ENCODE data around the gene TERB1. TPM values are rescaled to one million over a fixed set of nuclear protein-coding genes. Genes with fewer than 3 reads are reported as not detected.

The TERB1 gene
- total RNA-seq, 1 donor from 2014 or later: not detected

DNA sequence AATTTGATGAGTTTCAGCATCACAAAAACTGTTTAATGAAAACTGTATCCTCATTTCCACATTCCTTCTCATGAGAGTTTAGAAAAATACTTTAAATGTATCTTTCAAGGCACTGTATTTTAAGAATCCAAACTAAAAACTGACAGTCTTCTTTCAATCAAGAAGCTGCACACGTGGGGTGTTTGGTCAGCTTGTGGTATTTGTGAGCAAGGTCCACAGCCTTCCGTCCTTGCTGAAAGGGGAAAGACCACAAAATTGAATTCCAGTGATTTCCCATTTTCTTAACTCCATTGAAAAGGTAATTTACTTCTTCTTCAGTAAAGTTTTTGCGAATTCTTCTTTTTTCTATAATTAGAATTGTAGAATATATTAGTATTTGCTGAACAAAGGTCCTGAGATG, 46.6 kb downstream of the TERB1 start:
- Mint-ChIP-seq H3K9me3 (no peaks in the 10 kb centered on the region), H3K4me1 (peaks cover 10% of the 10 kb centered on the region), H3K27me3 (ENCODE audit: insufficient read depth, low read depth) (peaks cover 4% of the 10 kb centered on the region), H3K4me3 (no peak overlapping the region), H3K27ac (no peak overlapping the region), H3K36me3 (peaks cover 6% of the 10 kb centered on the region)
- no peak overlapping the region for H3K4me2 ChIP-seq
- peaks cover 8% of the 10 kb centered on the region for H3F3A ChIP-seq (ENCODE audit: low read depth)
- H3K27me3 ChIP-seq: peaks cover 18% of the 10 kb centered on the region
- peaks cover 12% of the 10 kb centered on the region for H4K20me1 ChIP-seq (ENCODE audit: low read depth)
- no peak overlapping the region for H3K27ac ChIP-seq
- peaks cover under 1% of the 10 kb centered on the region for H3K36me3 ChIP-seq
- no peak for DNase-seq (ENCODE audit: low spot score)
- no peak overlapping the region for H3K9ac ChIP-seq
- H2AFZ ChIP-seq (replicated peaks): no peak overlapping the region
- H3K4me3 ChIP-seq: no peak overlapping the region
- peaks cover 7% of the 10 kb centered on the region for H3K4me1 ChIP-seq
- H3K9me3 ChIP-seq (ENCODE audit: low read depth): no peaks in the 10 kb centered on the region
- TF ChIP-seq EZH2phosphoT487 (IDR thresholded peaks at IDR 0.05) (no peak), EZH2 (IDR thresholded peaks at IDR 0.05) (no peak)
- TF ChIP-seq, protein P1, sequence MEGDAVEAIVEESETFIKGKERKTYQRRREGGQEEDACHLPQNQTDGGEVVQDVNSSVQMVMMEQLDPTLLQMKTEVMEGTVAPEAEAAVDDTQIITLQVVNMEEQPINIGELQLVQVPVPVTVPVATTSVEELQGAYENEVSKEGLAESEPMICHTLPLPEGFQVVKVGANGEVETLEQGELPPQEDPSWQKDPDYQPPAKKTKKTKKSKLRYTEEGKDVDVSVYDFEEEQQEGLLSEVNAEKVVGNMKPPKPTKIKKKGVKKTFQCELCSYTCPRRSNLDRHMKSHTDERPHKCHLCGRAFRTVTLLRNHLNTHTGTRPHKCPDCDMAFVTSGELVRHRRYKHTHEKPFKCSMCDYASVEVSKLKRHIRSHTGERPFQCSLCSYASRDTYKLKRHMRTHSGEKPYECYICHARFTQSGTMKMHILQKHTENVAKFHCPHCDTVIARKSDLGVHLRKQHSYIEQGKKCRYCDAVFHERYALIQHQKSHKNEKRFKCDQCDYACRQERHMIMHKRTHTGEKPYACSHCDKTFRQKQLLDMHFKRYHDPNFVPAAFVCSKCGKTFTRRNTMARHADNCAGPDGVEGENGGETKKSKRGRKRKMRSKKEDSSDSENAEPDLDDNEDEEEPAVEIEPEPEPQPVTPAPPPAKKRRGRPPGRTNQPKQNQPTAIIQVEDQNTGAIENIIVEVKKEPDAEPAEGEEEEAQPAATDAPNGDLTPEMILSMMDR (IDR thresholded peaks at IDR 0.05): no peak
- H3K79me2 ChIP-seq (ENCODE audit: low read depth): peaks cover 17% of the 10 kb centered on the region

DNA sequence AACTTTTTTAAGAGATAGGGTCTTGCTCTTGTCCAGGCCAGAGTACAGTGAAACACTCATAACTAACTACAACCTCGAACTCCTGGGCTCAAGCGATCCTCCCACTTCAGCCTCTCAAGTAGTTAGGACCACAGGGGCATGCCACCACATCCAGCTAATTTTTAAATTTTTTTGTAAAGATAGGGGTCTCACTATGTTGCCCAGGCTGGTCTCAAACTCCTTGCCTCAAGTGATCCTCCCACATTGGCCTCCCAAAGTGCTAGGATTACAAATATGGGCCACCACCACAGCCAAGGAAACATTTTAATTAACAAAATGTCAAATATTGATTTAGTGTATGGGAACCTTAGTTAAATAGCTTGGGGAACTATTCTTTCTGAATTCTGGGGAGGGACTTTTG, 47.2 kb downstream of the TERB1 start:
- peaks cover 6% of the 10 kb centered on the region for H3K36me3 ChIP-seq
- no peak for DNase-seq (ENCODE audit: low spot score)
- H3K4me2 ChIP-seq: no peak overlapping the region
- peaks cover 8% of the 10 kb centered on the region for H3F3A ChIP-seq (ENCODE audit: low read depth)
- no peak overlapping the region for H2AFZ ChIP-seq (replicated peaks)
- H3K4me3 ChIP-seq: no peak overlapping the region
- Mint-ChIP-seq H3K4me1 (peaks cover 16% of the 10 kb centered on the region), H3K27me3 (ENCODE audit: insufficient read depth, low read depth) (peaks cover 4% of the 10 kb centered on the region), H3K27ac (no peak overlapping the region), H3K9me3 (no peaks in the 10 kb centered on the region), H3K4me3 (peak overlapping the region; percentile 31), H3K36me3 (peaks cover 10% of the 10 kb centered on the region)
- peaks cover 18% of the 10 kb centered on the region for H4K20me1 ChIP-seq (ENCODE audit: low read depth)
- H3K27me3 ChIP-seq: peaks cover 18% of the 10 kb centered on the region
- H3K9ac ChIP-seq: no peak overlapping the region
- TF ChIP-seq, protein P1 (IDR thresholded peaks at IDR 0.05): no peak
- no peak for TF ChIP-seq EZH2phosphoT487 (IDR thresholded peaks at IDR 0.05)
- no peak for TF ChIP-seq EZH2 (IDR thresholded peaks at IDR 0.05)
- no peaks in the 10 kb centered on the region for H3K9me3 ChIP-seq (ENCODE audit: low read depth)
- H3K4me1 ChIP-seq: peaks cover 12% of the 10 kb centered on the region
- H3K79me2 ChIP-seq (ENCODE audit: low read depth): peaks cover 23% of the 10 kb centered on the region
- H3K27ac ChIP-seq: no peak overlapping the region

DNA sequence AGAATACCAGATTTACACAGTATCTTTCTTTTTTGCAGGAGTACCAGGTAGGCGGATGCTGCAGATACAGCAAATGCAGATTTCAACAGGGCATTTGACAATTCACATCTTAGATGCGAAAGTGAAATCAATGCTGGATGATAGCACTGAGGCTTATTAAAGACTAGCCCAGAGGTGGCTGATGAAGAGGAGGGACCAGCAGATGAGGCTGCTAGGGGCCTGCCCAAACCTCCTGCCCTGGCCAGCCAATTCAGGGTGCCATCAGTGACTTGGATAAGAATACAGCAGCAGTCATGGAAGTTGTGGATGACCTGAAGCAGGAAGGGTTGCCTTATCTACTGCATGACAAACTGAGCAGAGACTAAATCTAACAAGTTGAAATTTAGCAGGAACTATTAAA, 48.4 kb downstream of the TERB1 start:
- Histone ChIP-seq H3K9me3 (ENCODE audit: low read depth) (no peaks in the 10 kb centered on the region), H3K36me3 (peaks cover 13% of the 10 kb centered on the region), H3K27me3 (peaks cover 18% of the 10 kb centered on the region), H3K4me3 (no peak overlapping the region), H3K9ac (no peak overlapping the region), H2AFZ (replicated peaks) (no peak overlapping the region), H3F3A (ENCODE audit: low read depth) (peaks cover 8% of the 10 kb centered on the region), H3K79me2 (ENCODE audit: low read depth) (peaks cover 36% of the 10 kb centered on the region), H3K27ac (no peak overlapping the region), H3K4me2 (no peak overlapping the region), H3K4me1 (peaks cover 12% of the 10 kb centered on the region), H4K20me1 (ENCODE audit: low read depth) (peaks cover 31% of the 10 kb centered on the region)
- H3K27me3 Mint-ChIP-seq (ENCODE audit: insufficient read depth, low read depth): peaks cover 4% of the 10 kb centered on the region
- H3K4me1 Mint-ChIP-seq: peaks cover 19% of the 10 kb centered on the region
- H3K36me3 Mint-ChIP-seq: peaks cover 20% of the 10 kb centered on the region
- H3K4me3 Mint-ChIP-seq: no peak overlapping the region
- DNase-seq (ENCODE audit: low spot score): no peak
- no peaks in the 10 kb centered on the region for H3K9me3 Mint-ChIP-seq
- H3K27ac Mint-ChIP-seq: no peak overlapping the region
- TF ChIP-seq EZH2phosphoT487 (IDR thresholded peaks at IDR 0.05) (no peak), EZH2 (IDR thresholded peaks at IDR 0.05) (no peak)

DNA sequence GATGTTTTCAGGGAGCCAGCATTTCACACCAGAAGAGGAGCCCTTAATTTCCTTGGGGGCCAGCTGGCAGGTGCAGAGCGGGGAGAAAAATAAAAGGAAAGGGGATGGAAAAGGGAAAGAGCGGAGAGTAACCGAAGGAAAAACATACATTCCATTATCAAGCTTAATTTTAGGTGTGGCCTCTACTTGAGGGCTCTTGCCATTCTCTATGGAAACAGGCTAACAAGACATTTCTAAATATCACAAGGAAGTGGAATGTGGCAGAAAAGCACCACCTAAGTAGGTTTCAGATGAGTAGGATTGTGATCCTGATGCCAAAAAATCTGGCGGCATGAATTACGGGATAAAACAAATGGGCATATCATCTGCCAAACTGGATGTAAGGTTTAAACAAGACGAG, 49.0 kb downstream of the TERB1 start:
- H3K4me2 ChIP-seq: no peak overlapping the region
- peaks cover 13% of the 10 kb centered on the region for H3K36me3 ChIP-seq
- no peak overlapping the region for H3K9ac ChIP-seq
- Mint-ChIP-seq H3K36me3 (peaks cover 20% of the 10 kb centered on the region), H3K27ac (peak overlapping the region; percentile 86), H3K4me3 (peak overlapping the region; percentile 85), H3K9me3 (no peaks in the 10 kb centered on the region), H3K27me3 (ENCODE audit: insufficient read depth, low read depth) (peaks cover 4% of the 10 kb centered on the region), H3K4me1 (peaks cover 19% of the 10 kb centered on the region)
- H3K27ac ChIP-seq: no peak overlapping the region
- H4K20me1 ChIP-seq (ENCODE audit: low read depth): peaks cover 36% of the 10 kb centered on the region
- H3K9me3 ChIP-seq (ENCODE audit: low read depth): no peaks in the 10 kb centered on the region
- DNase-seq (ENCODE audit: low spot score): no peak
- H3K79me2 ChIP-seq (ENCODE audit: low read depth): peaks cover 41% of the 10 kb centered on the region
- no peak overlapping the region for H3K4me3 ChIP-seq
- TF ChIP-seq, protein P1 (IDR thresholded peaks at IDR 0.05): no peak
- no peak for TF ChIP-seq EZH2phosphoT487 (IDR thresholded peaks at IDR 0.05)
- no peak for TF ChIP-seq EZH2 (IDR thresholded peaks at IDR 0.05)
- peaks cover 12% of the 10 kb centered on the region for H3K4me1 ChIP-seq
- peaks cover 18% of the 10 kb centered on the region for H3K27me3 ChIP-seq
- peak overlapping the region; percentile 95 for H2AFZ ChIP-seq (replicated peaks)
- H3F3A ChIP-seq (ENCODE audit: low read depth): peaks cover 8% of the 10 kb centered on the region
